NCI-H446 treated with DMSO at 0.1 percent for 48 hours (cell line): ENCODE measurements around the gene ADCY10.
A peak's percentile ranks its signal among the peaks of the same experiment; 100 is the strongest.

Experiments used
- DNase-seq: peaks from one replicate; lab custom pipeline; 2025; lab: John Stamatoyannopoulos, UW

The ADCY10 gene

GRCh38 chr1:167927046-167927754 is 13.3 kb upstream of the ADCY10 start:
- no peak for DNase-seq

- no peak for DNase-seq
Observed at GRCh38 chr1:167926486-167926997, 12.6 kb upstream of the ADCY10 start.

DNA sequence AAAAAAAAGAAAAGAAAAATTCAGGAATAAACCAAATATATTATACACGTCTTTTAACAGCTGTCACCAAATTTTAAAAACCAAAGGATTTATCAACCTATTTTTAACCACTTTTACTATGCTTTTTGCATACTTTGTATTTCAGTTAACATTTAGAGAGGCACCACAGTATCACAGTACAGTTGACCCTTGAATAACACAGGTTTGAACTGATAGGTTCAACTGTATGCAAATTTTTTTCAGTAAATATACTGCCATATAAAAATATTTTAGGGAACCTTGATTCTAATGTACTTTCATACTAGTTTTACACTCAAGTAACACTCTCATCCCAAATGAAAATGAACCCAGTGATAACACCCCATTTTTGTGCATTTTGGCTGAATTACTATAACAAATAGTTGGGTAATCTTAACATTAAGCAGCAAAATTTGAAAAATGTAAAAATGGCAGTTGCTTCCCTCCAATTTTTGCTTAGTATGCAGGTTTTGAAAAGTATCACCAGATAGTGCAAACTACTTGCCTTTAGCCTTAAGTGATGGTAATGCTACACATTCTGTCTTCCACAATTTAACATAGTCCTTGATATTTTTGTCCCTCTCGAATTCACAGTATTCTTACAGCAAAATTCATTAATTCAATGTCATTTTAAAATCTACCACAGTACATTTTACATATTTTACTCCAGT is 10.8 kb upstream of the ADCY10 start:
- no peak for DNase-seq

DNA sequence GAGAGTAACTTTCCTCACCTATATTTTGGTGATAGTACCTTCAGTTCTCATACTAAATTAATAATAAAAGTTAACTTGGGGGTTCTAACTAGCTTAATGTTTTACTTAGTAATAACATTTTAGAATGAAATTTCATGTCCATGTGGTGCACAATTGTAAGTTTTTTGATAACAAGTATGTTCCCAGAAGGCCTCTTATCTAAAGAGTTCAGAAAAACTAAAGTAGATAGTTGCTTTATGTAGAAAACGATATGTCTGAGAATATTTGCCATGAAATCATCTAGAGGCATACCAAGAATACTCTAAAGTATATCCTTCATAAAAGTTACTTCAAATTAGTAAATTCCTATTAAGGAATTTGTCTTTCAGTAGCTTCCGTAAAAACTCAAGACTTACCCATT is 10.2 kb upstream of the ADCY10 start:
- no peak for DNase-seq

DNA sequence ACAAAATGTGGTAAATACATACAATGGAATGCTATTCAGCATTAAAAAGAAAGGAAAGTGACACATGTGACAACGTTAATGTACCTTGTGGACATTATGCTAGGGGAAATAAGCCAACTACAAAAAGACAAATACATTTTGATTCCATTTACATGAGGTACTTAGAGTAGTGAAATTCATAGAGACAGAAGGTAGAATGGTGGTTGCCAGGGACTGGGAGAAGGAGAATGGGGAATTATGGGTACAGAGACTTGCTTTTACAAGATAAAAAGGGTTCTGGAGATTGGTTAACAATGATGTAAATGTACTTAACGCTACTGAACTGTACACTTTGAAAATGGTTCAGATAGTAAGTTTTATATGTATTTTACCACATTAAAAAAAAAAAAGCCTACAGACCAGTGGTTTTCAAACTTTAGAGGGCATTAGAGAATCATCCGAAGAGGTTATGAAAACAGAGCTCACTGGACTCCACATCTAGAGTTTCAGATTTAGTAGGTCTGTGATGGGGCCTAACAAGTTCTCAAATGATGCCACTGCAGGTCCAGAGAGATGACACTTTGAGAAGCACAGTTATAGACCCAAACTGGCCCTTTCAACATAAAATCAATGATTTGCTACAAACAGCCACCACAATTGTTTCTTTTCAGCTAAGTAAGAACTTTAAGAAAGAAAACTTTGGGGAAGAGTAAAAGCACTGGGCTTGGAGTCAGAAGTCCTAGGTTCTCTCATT is 9.6 kb upstream of the ADCY10 start:
- no peak for DNase-seq

- no peak for DNase-seq
Observed at GRCh38 chr1:167922611-167923074, 8.7 kb upstream of the ADCY10 start.

- DNase-seq = no peak
Observed at GRCh38 chr1:167922023-167922422, 8.1 kb upstream of the ADCY10 start.

- DNase-seq = no peak
Observed at GRCh38 chr1:167916766-167917511, 3.0 kb upstream of the ADCY10 start.

DNA sequence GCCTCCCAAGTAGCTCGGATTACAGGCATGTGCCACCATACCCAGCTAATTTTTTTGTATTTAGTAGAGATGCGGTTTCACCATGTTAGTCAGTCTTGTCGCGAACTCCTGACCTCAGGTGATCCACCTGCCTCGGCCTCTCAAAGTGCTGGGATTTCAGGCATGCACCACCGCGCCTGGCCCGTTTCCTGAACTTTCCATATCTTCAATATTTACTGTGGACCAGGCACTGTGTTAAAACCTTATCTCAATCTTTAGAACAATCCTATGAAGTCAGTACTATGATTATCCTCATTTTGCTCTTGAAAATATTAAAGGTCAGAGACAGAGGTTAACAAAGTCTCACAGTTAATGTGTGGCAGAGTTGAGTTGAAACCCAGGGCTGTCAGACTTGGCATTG is 1.6 kb upstream of the ADCY10 start:
- DNase-seq = no peak

DNA sequence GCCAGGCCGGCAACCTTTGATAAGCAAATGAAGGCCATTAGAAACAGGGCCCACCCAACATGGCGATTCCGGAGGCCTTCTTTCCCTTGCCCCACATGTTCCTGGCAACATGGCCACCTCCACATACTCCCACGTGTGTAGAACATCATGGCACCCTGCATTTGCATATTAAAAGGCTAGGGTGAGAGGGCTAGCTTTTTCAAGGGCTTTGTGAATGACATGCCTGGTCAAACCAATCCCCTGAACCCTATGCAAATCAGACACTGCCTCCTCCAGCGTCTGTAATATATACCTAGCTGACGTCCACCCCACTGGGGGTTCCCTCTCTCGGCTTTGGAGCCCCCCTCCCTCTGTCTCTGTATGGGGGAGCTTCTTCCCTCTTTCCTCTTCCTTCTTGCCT is 1.6 kb downstream of the ADCY10 start:
- no peak for DNase-seq

- DNase-seq = no peak
Observed at GRCh38 chr1:167911413-167911812, 2.5 kb downstream of the ADCY10 start.

DNA sequence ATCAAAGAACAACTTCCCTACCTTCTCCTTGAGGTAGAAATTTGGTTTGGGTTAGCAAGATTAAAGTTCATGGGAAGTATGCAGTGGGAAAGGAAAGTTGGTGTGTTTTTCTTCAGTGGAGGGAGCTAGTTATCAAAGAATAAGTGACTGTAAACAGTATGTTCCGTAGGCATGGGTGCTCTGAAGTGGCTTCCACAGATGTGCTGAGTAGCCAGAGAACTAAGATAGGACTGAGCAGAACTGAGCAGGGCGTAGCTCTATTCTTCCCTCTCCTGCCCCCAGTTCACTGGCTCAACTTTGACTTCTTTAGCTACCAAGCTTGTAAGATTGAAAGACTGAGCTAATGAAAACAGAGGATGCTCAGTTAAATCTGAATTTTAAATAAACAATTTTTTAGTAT is 3.4 kb downstream of the ADCY10 start:
- no peak for DNase-seq

- no peak for DNase-seq
Observed at GRCh38 chr1:167909691-167910180, 4.2 kb downstream of the ADCY10 start.

DNA sequence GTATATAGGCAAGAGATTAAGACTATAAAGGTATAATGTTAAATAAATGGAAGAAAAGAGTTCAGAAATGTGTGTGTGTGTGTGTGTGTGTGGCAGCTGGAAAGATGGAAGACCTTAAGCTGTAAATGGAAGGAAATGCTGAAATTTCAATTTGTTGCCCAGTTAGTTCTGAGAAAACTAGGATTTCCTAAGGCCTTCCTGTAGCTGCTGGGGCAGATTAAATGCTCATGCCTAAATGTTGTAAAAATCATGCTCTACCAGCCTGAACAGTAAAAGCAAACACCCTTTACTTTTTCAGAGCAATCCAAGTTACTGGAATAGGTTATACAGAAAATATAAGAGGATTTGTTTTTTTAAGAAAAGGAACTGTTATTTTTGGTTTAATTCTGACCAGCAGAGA is 8.3 kb downstream of the ADCY10 start:
- DNase-seq = no peak

GRCh38 chr1:167905182-167905581 is 8.8 kb downstream of the ADCY10 start:
- DNase-seq = no peak

DNA sequence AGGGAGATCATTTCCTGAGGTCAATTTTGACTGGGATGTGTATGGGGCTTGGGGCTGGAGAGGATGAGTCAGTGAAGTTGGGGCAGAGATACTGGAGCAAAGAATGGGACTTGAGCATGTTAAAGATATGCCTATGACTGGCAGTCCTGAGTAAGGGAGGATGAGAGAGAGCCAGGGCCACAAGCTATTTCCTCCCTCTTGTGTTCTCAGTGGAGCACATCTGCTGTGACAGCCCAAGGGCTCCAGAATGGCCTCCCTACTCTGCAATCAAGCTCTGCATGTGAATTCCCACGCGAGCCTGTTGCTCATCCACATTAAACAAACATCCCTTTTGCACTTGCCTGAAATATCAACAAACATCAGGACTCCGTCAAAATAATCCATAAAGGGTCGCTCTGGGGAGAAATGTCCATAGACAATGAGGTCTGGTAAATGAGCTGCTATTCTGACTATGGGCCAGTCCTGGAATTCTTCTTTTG is 9.2 kb downstream of the ADCY10 start:
- no peak for DNase-seq

- DNase-seq = no peak
Observed at GRCh38 chr1:167900907-167901306, 13.0 kb downstream of the ADCY10 start.

GRCh38 chr1:167899253-167899681 is 14.7 kb downstream of the ADCY10 start:
- DNase-seq = peak; percentile 71

GRCh38 chr1:167898578-167899222 is 15.2 kb downstream of the ADCY10 start:
- DNase-seq = no peak

- DNase-seq = no peak
Observed at GRCh38 chr1:167893798-167894197, 20.1 kb downstream of the ADCY10 start.

DNA sequence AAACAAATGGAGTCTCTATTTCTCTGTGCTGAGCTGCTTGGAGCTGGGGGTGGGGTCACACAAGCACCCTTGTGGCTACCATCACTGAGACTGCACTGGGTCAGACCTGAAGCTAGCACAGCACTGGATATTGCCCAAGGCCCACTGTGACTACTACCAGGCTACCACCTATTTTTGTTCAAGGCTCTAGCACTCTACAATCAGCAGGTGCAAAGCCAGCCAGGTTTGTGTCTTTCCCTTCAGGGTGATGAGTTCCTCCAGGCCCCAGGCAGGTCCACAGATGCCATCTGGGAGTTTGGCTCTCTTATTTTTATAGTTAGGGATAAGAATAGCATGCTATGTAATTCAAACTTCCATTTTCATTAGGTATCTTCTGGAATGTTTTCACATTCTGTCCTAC is 23.5 kb downstream of the ADCY10 start:
- no peak for DNase-seq
